Activated CD8-positive, alpha-beta memory T cell treated with anti-CD3 and anti-CD28 coated beads for 48 hours (primary cell): ENCODE measurements around the gene SMAP2.

Experiments used
- DNase-seq, 3 experiments: peaks; one replicate each; pipeline ENCODE4 v3.0.0-alpha.2; 2020; ENCODE audit warnings: low read depth in 2 of 3, low spot score in 2 of 3

SMAP2 gene

DNA sequence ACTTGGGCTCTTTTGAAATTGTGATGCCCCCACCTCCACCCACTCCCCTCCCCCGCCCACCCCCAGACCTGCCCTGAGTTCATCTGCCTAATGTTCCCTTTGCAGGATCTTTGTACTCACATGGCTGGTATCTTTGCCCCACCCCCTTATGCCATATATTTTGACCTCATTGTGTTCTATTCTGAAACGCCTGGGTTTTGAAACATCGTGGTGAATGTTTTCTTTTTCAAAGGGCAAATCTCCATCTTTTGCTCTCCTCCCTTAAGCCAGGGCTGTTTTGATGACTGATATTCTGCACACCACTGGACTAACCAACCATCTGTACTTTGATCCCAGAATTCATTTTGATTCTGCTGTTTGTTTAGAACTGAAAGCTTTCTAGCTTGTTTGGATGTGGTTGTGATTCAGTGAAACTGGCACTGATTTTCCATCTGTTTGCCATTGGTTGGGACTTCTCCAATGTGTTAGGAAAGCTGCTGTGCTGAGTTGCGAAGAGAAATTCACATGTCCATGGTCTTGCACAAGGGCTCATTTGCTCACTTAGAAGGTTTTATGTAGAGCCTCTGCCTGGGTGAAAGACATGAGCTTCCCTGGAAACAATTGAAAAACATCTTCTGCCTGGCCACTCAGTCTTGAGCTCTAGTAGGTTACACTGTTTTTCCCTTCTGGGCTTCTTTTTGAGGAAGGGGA, 16.5 kb downstream of the SMAP2 start:
- no peak for DNase-seq

DNA sequence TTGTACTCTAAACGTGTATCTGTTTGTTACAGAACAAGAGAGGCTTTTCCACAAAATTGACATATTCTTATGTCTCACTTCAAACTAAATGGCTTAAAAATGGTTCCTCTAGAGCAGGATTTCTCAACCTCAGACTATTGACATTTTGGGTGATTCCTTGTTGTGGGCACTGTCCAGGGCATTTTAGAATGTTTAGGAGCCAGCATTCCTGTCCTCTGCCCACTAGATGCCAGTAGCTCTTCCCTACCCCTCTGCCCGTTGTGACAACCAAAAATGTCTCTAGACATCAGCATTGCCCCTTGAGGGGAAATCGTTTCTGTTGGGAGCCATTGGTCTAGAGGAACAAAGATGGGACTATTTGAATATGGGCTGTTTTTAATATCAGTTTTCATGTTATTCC, 17.3 kb downstream of the SMAP2 start:
- DNase-seq: no peak

DNA sequence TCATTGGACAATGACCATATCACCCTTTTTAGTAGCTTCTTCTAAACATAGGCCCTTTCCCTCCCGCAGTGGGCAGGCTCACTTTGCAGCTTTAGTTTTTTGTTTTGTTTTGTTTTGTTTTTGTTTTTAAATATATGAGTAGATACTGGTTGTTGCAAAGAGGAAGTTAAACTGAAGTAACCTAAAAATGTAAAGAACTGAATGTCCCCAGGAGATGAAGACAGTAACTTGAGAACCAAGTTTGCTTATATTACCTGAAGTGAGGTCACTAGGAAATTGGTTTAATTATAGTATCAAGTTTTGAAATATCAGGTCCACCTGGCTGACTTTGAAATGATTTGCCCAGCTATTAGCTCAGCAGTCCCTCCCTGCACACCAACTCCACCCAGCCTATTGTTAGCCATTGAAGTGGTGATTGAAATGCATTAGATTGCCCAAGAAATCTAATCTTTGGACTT, 18.2 kb downstream of the SMAP2 start:
- no peak for DNase-seq

DNA sequence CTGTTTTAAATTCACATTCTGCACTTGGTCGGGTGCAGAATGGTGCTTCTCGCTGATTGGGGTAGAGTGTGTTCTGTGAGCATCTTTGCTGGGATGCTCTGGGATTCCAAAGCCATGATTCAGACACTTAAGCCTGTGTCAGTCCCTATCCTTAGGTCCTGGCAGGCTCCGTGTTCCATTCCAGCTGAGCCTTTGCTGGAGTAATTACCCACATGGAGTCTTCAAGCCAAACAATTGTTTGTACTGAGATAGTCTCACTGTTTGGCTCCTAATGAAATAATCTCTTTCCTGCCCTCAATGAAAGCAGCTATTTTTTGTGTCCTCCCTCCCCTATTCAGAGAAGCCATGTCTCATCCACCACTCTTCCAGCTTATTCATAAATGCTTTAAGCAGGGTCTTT, 18.7 kb downstream of the SMAP2 start:
- no peak for DNase-seq

DNA sequence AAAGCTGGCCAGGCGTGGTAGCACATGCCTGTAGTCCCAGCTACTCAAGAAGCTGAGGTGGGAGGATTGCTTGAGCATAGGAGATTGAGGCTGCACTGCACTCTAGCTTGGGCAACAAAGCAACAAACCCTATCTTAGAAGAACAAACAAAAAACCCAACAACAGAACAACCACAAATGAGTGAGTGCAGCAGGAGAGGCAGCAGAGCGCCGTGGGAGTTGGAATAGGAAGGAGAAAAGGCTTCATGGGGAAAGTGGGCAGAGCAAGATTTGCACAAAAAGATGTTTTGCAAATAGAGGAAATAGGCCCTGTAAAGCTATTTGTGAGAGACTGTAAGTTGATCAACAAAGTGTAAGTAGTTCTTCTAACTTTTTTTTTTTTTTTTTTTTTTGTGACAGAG, 19.6 kb downstream of the SMAP2 start:
- no peak for DNase-seq

DNA sequence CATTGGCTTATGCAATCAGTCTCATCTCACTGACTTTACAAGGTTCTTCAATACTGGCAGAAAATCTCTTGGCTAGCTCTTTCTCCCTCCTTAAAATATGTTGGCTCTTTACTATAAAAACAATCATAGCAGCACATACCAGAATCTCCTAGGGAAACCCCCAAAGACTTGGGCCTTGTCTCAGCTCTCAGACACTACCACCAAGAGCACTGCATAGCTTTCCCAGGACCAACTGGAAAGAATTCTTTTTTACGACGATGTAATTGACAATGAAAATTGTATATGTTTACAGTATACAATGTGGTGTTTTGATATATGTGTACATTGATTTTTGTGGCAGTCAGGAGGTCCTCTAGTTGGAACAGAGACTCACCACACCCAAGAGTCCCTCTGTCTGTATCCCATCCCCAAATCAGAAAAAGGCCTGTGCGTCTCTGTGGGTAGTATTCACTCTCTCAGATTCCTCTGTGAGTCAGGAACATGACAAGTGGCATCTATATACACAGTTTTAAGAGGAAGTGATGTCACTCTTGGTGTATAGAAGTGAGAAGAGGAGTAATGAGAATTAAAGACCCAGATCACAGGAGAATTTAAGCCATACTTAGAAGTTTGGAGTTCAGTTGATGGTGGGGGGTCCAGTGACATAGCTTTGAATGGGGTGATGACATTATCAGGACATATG, 21.1 kb downstream of the SMAP2 start:
- DNase-seq: no peak

DNA sequence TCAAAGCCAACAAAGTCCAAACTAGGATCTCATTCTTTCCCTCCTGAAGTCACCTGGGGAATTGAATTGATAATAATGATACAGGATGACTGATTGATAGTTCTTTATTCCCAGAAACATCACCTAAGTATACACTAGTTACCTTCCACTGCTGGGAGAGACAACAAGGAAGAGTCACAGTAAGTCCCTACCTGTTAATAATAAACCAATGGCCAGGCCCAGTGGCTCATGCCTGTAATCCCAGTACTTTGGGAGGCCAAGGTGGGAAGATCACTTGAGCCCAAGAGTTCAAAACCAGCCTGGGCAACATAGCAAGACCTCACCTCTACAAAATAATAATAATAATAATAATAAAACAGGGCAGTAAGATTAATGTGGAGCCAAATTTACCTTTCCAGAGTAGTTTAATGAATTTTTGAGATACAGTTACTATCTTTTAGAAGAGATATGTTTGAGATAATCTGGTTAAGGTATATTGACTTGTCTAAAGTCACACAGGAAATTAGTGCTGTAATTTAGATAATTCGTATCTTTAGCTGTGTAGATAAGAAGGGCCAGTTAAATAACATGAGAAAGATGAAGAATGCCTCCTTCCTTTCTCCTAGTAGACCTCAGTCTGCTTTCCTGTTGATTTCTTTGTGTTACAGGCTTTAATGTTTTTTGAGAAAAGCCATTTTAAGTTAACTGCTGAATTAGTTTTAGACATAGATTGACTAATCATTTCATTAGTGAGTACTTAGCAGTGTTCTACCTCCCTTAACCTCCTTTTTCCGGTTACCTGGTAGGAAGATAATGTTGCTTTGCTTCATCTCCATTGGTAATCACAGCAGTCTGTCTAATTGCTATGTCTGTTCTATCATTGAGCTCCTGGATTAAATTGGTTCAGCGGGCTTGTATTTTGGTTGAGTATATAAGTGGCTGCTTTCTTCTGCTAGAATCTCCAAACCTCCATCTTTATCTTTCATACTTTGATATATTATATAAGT, 22.0 kb downstream of the SMAP2 start:
- no peak for DNase-seq

DNA sequence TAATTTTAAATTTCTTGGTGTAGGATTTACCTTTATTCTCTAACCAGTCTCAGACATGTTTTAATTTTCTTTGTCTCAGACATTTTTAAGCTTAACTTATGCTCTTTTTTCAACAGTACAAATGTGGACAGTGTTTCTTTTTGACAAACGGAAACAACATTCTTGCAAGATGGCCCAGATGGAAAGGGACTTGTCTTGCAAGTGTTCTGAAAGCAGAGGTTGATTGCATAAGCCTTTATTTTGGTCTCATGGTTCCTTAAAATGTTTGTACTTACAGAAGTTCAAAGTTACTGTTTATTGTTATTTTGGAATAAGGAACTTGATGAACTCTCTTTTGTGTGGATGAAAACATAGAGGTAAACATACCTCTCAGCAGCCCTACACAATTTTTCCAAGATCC, 22.9 kb downstream of the SMAP2 start:
- DNase-seq: no peak

DNA sequence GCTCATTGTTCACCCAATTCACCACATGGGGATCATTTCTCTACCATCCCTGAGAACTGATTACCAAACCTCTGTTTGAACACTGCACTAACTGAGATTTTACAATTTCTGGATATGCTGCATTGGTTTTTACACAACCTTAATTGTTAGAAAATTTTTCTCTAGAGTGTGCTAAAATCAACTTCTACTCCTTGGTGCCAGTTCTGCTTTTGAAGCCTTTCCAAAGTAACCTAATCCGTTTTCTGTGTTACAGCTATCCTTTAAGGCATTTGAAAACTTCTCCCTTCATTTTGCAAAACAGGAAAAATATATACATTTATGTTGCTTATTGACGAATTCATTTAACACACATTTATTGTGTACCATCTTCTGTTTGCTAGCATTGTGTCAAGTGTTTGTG, 23.7 kb downstream of the SMAP2 start:
- DNase-seq: no peak

DNA sequence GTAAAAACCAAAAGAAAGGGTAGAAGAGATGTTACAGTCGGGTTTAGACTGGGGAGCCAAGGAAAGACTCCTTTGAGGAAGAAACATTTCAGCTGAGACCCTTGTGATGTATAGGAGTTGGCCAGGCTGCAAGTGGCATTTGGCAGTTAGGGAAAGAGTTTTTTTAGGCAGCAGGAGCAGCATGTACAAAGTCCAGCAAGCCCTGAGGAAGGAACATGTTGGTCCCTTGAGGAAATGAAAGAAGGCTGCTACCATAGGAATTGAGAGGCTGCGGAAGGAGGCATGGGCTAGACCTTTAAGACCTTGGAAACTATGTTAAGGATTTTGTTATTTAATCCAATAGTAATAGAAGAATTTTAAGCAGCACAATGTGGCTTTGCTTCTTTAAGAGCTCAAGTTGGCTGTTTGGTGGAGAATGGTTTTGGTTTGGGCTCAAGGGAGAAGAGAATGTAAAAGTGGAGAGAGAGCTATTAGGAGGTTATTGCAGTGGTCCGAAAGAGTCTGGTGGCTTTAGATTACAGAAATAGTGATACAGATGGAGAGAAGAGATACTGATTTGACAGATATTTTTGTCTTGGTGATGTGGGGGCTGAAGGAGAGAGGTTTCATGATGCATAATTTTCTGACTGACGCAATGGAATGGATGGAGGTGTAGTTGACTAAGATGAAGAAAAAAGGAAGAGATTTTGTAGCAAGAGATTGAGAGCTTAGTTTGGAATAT, 26.6 kb downstream of the SMAP2 start:
- no peak for DNase-seq

DNA sequence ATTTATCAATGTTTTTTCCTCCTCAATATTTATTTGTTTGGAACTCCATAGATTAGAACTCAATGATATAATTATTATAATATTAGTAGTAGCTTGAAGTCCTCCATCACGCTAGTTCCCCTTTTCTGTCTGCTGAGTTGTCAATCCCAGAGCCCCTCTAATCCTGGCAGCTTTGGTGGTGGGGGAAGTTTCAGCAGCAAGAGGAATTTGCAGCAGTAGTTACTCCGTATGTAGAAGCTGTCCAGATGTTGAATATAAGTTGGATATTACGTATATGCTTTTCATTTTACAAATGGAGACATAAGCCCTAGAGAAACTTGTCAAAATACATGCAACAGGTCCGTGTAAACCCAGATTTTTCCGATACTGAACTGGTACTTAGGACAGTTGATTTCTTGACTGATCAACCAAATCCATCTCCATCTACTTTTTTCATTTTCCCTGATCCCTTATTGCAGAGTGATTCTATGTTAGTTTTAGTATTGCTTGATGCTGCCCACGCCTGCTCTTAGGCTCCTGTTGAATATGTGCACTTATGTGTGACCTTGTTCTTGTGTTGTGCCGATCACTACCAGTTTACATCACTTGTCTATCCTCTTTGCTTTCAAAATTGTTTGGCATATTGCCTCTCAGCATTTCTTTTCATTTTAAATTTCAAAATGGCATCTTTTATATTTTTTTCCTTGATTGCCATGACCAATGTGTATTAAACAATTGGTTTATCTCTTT, 28.1 kb downstream of the SMAP2 start:
- no peak for DNase-seq

DNA sequence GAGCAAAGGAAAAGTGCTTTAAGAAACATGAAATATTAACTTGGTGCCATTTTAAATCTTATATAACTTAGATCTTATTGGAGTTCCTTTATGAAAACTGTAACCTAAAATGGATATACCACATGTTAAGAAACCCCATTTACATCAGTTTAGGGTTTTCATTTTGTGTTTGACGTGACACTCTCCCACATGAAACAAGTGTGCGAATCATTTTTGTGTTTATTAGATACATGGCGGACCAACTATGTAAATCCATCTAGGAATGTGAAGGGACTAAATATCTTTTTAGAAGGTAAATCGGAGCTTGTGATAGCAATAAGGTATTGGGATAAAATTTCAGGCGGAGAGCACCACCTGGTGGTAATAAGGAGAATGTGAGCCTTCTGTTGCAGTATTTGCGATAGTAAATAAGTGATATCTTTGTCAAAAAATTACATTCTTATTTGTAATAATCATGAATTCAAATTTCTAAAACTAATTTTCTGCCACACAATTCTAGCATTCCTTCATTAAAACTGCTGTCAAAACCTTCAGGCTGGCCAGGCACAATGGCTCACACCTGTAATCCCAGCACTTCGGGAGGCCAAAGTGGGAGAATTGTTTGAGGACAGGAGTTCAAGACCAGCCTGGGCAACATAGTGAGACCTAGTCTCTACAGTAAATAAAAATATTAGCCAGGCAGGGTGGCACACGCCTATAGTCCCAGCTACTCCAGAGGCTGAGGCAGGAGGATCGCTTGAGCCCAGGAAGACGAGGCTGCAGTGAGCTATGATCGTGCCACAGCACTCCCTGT, 31.3 kb downstream of the SMAP2 start:
- DNase-seq: no peak

DNA sequence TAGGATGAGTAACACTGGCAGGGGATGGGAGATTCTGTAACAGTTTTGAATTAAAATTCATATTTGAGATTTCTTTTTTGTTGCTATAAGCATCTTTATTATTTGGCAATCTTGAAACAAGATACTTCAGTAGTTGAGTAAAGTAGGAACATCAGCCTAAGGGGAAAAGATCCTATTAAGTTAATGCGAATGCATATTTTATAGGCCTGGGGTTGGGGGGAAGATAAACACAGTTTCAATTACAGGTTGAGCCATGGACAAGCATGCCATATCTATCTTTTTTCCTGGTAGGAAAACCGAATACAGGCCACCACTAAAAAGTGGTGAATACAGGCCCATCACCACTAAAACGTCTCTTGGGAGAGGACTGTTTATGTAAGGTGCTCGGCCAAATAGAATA, 32.3 kb downstream of the SMAP2 start:
- DNase-seq: no peak

DNA sequence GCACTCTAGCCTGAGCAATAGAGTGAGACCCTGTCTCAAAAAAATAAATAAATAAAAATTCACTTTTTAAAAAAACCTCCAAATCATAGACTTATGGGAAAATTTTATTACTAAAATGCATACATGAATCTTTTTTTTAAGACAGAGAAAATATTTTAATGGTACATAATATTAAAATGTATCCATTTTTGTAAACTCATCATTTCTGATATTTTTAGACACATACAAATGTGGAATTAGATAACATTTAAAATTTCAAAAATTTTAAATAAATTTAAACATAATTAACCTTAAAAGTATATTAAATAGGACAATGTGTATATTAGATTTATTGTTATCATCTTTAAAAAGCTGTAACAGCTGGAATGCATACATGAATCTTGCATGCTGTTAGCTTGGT, 33.9 kb downstream of the SMAP2 start:
- no peak for DNase-seq

DNA sequence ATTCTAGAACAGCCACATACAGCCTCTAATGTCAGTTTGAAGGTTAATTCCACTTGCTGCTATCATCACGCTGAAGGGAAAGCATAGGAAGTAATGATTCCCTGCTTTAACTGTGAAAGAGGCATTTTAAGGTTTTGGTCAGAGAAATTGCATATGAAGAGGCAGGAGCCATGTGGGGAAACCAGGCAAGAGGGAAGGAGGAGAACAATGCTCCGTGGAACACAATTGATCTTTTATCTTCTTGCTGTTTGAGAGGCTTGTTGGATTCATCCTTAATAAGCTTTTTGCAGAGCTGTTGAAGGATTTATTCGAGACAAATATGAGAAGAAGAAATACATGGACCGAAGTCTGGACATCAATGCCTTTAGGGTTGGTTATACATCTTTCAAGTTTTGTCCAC, 35.9 kb downstream of the SMAP2 start:
- no peak for DNase-seq

DNA sequence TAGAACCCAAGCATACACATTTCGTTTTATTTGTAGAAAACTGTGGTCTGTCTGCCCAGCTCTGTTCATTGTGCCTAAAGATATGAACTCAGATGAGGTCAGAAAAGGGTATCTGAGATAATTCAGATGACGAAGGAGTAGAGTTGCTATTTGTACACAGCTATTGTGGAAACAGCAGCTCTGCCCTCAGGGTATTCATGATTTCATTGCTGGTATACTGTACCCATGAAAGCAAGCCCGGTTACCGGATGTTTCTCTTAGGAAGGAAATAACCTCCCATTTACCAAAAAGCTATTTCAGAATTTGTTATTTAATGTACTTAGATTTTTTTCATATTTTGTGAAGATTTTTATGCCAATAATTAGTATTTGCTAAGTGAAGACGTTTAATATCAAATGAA, 37.8 kb downstream of the SMAP2 start:
- no peak for DNase-seq

DNA sequence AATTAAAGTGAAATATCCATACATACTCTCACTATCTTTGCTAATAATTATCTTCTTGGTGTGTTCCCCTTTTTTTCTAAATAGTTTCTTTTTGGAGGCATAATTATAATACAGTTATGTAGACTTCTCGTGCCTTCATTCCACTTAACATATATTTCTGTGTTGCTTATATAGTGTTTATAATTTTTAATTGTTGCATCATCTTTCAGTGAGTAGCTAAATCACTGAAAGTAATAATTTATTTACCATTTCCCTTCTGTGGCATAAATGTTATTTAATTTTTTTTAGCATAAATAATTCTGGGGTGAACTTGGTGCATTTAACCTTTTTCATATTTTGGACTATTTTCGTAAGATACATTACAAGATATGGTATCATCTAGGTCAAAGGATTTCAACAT, 38.3 kb downstream of the SMAP2 start:
- no peak for DNase-seq

DNA sequence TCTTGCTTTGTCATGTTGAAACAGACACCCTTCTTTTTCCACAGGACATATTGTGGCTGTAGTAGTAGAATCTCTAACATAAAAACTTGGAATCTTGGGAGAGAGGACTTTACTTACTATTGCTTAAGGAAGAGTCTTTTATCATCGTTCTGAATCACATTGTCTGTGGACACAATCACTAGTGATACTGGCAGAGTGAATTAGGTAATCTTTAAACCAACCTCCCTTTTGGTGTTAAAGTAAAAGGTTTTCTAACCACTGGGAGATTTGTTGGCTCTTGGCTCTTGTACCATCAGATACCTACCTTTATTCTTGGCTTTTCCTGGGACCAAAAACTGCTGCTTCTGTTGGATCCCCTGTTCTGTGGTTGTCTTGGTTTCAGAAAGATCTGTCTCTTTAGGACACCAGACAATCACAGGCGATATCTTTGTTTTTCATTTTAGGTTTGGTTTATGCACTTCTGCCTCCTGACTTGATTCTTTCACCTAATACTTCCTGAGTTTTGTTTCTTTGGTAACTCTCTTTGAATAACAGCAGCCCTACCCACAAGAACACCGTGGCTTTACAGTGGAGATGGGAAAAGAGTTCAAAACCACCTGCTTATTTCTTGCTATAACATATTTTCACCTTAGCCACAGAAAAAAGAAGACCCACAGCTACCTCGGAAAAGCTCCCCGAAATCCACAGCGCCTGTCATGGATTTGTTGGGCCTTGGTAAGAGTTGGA, 40.2 kb downstream of the SMAP2 start:
- no peak for DNase-seq

DNA sequence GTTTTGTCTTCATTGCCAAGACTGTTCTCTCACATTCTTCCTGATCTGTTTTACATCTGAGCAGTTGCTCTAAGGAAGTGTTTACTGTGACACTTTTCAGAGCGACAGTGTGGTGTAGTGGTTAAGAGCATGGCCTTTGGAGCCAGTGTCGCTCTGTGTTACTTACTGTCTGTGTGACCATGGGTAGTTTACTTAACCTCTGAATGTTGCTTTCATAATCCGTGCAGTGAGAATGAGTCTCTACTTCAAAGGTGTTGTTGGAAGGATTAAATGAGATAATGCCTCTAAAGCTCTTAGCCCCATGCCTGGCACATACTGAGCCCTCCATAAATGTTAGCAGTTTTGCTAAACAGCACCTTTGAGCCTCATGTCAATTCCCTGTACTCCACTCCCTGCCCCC, 40.8 kb downstream of the SMAP2 start:
- DNase-seq: no peak
